ENCODE results near the gene ATR. TPM values are rescaled to one million over a fixed set of nuclear protein-coding genes. Genes with fewer than 3 reads are reported as not detected.

Gene ATR
- total and polyA plus RNA-seq, 2 of the 4 experiments (the other 2 are of a cell fraction) = 9.5 to 28.0 TPM

GRCh38 chr3:142484912-142485435, 93.6 kb downstream of the ATR start:
- no TSS peak for BruUV-seq (replicated peaks)
- intact Hi-C loops (cut with micrococcal nuclease) (no loop called here), in situ Hi-C loops (cut with MboI; ENCODE audit: low sequenced_read_pairs) (no loop called here), dilution Hi-C loops (cut with HindIII; ENCODE audit: low sequenced_read_pairs, unreplicated experiment) (no loop called here)
- Histone ChIP-seq H3K9ac (ENCODE audit: low read depth, low read length) (no peak overlapping the region), H3K18ac (ENCODE audit: low read depth, low read length) (no peak overlapping the region), H3K27ac (ENCODE audit: insufficient read depth, low read length) (no peak overlapping the region), H3K4me2 (ENCODE audit: low read depth, low read length) (no peak overlapping the region), H4K5ac (ENCODE audit: low read depth, low read length) (no peak overlapping the region), H3K4me1 (ENCODE audit: control insufficient read depth, insufficient read depth, low read length) (no peaks in the 10 kb centered on the region), H2AFZ (replicated peaks; ENCODE audit: low read length, poor library complexity) (no peak overlapping the region), H4K8ac (ENCODE audit: low read depth in 2 of 2, low read length in 2 of 2) (no peak overlapping the region), H2BK15ac (ENCODE audit: low read depth, low read length) (no peak overlapping the region), H2AK9ac (replicated peaks; ENCODE audit: low read depth, low read length, poor library complexity) (no peak overlapping the region), H3K9me1 (ENCODE audit: insufficient read depth, low read length) (peaks cover 4% of the 10 kb centered on the region; the same call in 1 of the 2 replicates), H3K14ac (replicated peaks; ENCODE audit: low read depth, low read length) (no peak overlapping the region), H3K36me3 (ENCODE audit: control insufficient read depth, insufficient read depth, low read length) (peaks cover 16% of the 10 kb centered on the region), H2BK5ac (ENCODE audit: low read depth, low read length, poor library complexity, severe bottlenecking) (no peak overlapping the region), H3K4me3 (ENCODE audit: insufficient read depth, low read depth, low read length) (no peak overlapping the region), H3K27me3 (ENCODE audit: control insufficient read depth, insufficient read depth, low read length) (no peaks in the 10 kb centered on the region), H3K4ac (ENCODE audit: low read depth, low read length) (no peak overlapping the region), H2BK120ac (ENCODE audit: low read depth, low read length) (no peak overlapping the region), H4K91ac (ENCODE audit: insufficient read depth, low read depth, low read length) (no peak overlapping the region), H3K56ac (ENCODE audit: extremely low read depth, insufficient read depth, low read length) (no peak overlapping the region), H3K9me3 (ENCODE audit: control insufficient read depth, insufficient read depth, low read length) (peaks cover 12% of the 10 kb centered on the region), H4K20me1 (ENCODE audit: insufficient read depth, low read length) (no peaks in the 10 kb centered on the region), H3K79me1 (ENCODE audit: low read depth in 1 of 2, low read length in 2 of 2) (no peaks in the 10 kb centered on the region), H2AK5ac (ENCODE audit: low read depth, low read length) (no peak overlapping the region), H3K23ac (ENCODE audit: low read depth, low read length) (no peak overlapping the region), H2BK20ac (ENCODE audit: low read depth, low read length) (no peak overlapping the region)
- TF ChIP-seq RAD21 (IDR thresholded peaks at IDR 0.05; ENCODE audit: low read length) (no peak), CHD1 (IDR thresholded peaks at IDR 0.05; ENCODE audit: low read depth, low read length) (no peak), MXI1 (IDR thresholded peaks at IDR 0.05; ENCODE audit: borderline replicate concordance, low read depth, low read length) (no peak), FOS (IDR thresholded peaks at IDR 0.05; ENCODE audit: low read depth, low read length) (no peak), USF2 (IDR thresholded peaks at IDR 0.05; ENCODE audit: low read depth, low read length) (no peak), RCOR1 (IDR thresholded peaks at IDR 0.05; ENCODE audit: insufficient replicate concordance, low read length) (no peak), CTCF (conservative IDR thresholded peaks at IDR 0.05; ENCODE audit: low read depth, low read length) (no peak), POLR2A (IDR thresholded peaks at IDR 0.05; ENCODE audit: low read depth, low read length) (no peak)
- TF ChIP-seq, protein P1, sequence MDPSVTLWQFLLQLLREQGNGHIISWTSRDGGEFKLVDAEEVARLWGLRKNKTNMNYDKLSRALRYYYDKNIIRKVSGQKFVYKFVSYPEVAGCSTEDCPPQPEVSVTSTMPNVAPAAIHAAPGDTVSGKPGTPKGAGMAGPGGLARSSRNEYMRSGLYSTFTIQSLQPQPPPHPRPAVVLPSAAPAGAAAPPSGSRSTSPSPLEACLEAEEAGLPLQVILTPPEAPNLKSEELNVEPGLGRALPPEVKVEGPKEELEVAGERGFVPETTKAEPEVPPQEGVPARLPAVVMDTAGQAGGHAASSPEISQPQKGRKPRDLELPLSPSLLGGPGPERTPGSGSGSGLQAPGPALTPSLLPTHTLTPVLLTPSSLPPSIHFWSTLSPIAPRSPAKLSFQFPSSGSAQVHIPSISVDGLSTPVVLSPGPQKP (IDR thresholded peaks at IDR 0.05; ENCODE audit: borderline replicate concordance, low read depth, low read length) = no peak
- POLR2A ChIA-PET (ENCODE audit: unreplicated experiment) = no interaction called here
- WGBS, 2 experiments (ENCODE audit: extremely low coverage in 2 of 2, insufficient read length in 1 of 2) = 83% methylated on average over 1 of the region's 4 CpGs; no CpG with 5 or more reads in 1 of the 2 experiments
- DNase-seq = no peak
- no peak for ATAC-seq (ENCODE audit: low read depth)
- CTCF ChIA-PET = no interaction called here
